Measurements from ENCODE around the gene PKNOX1.
"Not testable (repeated sequence)": the region's sequence is repeated elsewhere in the genome, so short reads cannot be mapped to it uniquely, and the experiment has no call there.

Gene PKNOX1

DNA sequence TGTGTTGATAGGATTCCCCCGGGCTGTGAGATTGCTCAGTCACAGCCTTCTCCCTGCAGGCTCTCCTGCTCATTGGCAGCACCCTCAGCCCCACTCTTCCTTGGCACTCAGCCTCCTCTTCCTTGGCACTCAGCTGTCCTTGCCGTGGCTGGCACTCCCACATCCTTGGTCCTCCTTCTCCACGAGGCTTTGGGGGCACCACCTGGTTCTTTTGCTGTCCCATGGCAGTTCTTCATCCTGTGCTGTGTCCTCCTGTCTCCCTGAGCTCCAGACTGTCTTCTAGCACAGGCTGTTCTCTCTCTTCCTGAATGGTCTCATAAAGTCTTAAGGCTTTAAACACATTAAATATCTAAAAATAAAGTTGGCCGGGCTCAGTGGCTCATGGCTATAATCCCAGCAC, 27.0 kb downstream of the PKNOX1 start:
- H3K4me3 ChIP-seq (ENCODE audit: low read depth, low read length) = no peak overlapping the region
- TF ChIP-seq, protein P1, sequence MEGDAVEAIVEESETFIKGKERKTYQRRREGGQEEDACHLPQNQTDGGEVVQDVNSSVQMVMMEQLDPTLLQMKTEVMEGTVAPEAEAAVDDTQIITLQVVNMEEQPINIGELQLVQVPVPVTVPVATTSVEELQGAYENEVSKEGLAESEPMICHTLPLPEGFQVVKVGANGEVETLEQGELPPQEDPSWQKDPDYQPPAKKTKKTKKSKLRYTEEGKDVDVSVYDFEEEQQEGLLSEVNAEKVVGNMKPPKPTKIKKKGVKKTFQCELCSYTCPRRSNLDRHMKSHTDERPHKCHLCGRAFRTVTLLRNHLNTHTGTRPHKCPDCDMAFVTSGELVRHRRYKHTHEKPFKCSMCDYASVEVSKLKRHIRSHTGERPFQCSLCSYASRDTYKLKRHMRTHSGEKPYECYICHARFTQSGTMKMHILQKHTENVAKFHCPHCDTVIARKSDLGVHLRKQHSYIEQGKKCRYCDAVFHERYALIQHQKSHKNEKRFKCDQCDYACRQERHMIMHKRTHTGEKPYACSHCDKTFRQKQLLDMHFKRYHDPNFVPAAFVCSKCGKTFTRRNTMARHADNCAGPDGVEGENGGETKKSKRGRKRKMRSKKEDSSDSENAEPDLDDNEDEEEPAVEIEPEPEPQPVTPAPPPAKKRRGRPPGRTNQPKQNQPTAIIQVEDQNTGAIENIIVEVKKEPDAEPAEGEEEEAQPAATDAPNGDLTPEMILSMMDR (IDR thresholded peaks at IDR 0.05; ENCODE audit: control insufficient read depth, extremely low read depth, insufficient read depth) = no peak
- DNase-seq (ENCODE audit: low read depth) = no peak

DNA sequence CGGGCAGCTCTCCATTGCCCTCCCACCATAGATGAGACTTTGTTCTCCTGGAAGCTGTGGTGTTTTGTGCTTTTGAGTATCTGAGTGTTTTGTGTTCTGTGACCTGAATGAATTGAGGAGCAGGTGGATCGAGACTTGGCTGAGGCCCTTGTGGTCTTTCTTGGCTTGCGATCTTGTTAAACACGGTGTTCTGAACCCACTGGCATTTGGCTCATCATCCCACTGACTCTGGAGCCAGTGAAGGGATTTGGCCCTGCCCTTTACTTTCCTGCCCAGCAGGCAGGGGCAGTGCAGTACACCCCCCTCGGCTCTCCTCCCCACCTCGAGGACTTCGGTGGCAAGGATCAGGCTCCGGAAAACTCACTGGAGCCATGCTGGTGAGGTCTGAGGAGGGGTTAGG, 30.6 kb downstream of the PKNOX1 start:
- DNase-seq (ENCODE audit: low read depth) = no peak
- no peak overlapping the region for H3K4me3 ChIP-seq (ENCODE audit: low read depth, low read length)
- TF ChIP-seq, protein P1 (IDR thresholded peaks at IDR 0.05; ENCODE audit: control insufficient read depth, extremely low read depth, insufficient read depth) = no peak

DNA sequence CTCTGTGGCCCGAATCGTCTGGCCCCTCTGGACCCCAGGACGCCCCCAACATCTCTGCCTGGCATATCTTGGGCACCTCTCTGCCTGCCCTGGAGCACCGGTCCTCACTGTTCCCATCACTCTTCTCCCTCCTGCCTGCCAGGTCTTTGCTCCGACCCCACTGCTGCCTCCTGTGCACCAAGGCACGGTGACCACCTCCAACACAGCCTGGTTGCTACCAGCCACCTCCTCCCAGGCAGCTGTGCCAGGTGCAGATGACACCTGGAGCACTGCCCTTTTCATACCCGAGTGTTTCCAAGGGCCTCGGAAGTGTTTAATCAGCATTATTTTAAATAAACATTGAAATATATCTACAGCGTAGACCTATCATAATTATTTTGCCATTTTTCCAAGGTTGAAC, 31.3 kb downstream of the PKNOX1 start:
- TF ChIP-seq, protein P1 (IDR thresholded peaks at IDR 0.05; ENCODE audit: control insufficient read depth, extremely low read depth, insufficient read depth) = no peak
- H3K4me3 ChIP-seq (ENCODE audit: low read depth, low read length) = no peak overlapping the region
- DNase-seq (ENCODE audit: low read depth) = no peak

DNA sequence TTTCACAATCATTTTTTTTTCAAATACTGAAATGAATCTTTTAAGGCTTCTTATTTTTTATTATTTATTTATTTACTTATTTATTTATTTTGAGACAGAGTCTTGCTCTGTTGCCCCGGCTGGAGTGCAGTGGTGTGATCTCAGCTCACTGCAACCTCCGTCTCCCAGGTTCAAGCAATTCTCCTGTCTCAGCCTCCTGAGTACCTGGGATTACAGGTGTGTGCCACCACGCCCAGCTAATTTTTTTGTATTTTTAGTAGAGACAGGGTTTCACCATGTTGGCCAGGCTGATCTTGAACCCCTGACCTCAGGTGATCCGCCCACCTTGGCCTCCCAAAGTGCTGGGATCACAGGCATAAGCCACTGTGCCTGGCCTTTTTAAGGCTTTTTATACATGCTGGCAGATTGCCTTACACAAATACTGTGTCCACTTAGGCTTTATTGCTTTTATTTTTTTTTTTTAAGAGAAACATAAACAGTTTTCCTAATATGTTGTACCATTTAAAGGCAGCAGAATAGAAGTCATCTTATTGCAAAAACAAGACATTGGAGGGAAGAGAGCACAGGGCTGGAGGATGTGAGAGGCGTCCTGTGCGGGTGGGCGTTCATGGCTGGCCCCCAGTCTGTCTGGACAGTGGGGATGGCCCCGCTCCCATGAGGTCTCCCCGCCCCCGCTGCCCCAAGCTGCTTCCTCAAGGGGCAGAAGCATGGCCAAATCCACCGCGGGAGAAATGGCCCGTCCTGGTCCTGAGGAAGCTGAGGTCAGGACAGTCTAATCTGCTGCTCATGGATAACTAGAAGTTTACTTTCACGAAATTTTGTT, 31.9 kb downstream of the PKNOX1 start:
- not testable (repeated sequence) for H3K4me3 ChIP-seq (ENCODE audit: low read depth, low read length); DNase-seq (ENCODE audit: low read depth)

DNA sequence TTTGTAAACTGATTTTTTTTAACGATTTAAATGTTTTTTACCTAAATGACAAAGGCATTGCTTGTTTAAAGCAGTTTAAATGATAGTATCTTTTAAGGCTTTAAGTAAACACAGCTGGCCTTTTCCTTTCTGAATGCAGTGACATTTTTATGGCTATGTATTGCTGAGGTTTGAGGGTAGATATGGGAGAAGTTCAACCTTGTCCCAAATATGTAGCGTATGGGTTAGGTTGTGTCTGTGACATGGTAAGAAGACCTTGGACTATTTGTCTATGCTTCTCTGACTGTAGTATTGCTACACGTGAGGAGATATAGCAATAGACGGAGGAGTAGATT, 32.5 kb downstream of the PKNOX1 start:
- TF ChIP-seq, protein P1 (IDR thresholded peaks at IDR 0.05; ENCODE audit: control insufficient read depth, extremely low read depth, insufficient read depth) = no peak
- DNase-seq (ENCODE audit: low read depth) = no peak
- no peak overlapping the region for H3K4me3 ChIP-seq (ENCODE audit: low read depth, low read length)

DNA sequence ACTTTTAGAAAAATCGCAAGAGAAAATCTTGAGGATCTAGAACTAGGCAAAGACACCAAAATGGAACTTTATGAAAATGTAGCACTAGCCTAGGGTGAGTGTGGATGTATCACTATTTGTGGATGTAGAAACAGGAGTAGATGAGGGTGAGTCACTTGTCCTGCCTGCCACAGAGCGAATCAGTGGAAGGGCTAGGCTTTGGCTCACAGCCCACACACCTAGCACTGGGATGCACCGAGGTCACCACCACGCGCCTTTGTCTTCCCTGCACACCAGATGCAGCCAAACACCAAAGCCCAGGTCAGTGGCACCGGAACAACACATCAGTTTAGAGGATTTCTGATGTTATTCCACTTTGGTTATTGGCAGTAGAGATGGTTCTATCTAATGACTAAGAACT, 38.2 kb downstream of the PKNOX1 start:
- H3K4me3 ChIP-seq (ENCODE audit: low read depth, low read length) = no peak overlapping the region
- TF ChIP-seq, protein P1 (IDR thresholded peaks at IDR 0.05; ENCODE audit: control insufficient read depth, extremely low read depth, insufficient read depth) = no peak
- DNase-seq (ENCODE audit: low read depth) = no peak

DNA sequence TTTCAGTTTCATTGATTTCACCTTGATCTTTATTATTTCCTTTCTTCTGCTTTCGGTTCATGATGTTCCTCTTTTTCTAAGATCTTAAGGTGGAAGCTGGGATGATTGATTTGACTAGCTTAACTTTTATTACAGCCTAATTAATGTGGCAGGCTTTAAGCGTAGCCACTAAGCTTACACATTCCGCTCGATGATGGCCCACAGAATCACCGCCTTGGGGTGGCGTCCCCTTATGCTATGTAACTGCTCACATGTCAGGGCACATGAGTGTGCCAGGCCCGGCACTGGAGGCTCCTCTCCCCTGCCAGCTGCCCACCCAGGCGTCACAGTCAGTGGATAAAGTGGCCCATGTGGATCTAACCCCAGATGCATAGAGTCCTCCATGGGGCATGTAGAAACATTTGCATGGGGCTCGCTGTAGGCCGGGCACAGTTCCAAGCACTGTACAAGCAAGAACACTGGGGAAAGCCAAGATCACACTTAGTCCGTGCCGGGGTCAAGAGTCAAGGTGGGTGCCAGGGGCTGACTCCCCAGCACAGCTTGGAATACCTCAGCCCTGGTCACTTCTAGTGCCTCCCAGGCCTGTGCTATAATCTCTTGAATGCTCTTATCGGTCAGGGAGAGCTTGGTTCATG, 41.7 kb downstream of the PKNOX1 start:
- no peak overlapping the region for H3K4me3 ChIP-seq (ENCODE audit: low read depth, low read length)
- no peak for DNase-seq (ENCODE audit: low read depth)
- TF ChIP-seq, protein P1 (IDR thresholded peaks at IDR 0.05; ENCODE audit: control insufficient read depth, extremely low read depth, insufficient read depth) = no peak

All from LNCaP clone FGC (cell line).